ENCODE results near the gene CFAP45. TPM values are rescaled to one million over a fixed set of nuclear protein-coding genes. Genes with fewer than 3 reads are reported as not detected.

The CFAP45 gene
- total and polyA plus RNA-seq, 9 of the 15 experiments (the other 6 are each of a cell fraction or from before 2014, with no cell fraction given) = 0.65 to 2.4 (median 1.5) TPM

- no peak for TF ChIP-seq FOXK2 (conservative IDR thresholded peaks at IDR 0.05 in 1 of 2, IDR thresholded peaks at IDR 0.05 in 1 of 2; ENCODE audit: low read depth in 2 of 2)
- no peak for TF ChIP-seq HIVEP1 (CRISPR knock-in tag; IDR thresholded peaks at IDR 0.05)
- TF ChIP-seq ZNF143 (CRISPR knock-in tag; IDR thresholded peaks at IDR 0.05) = no peak
- no peak for TF ChIP-seq ZBTB17 (CRISPR knock-in tag; IDR thresholded peaks at IDR 0.05)
- TF ChIP-seq PTRF (tag; IDR thresholded peaks at IDR 0.05) = no peak
- no peak for TF ChIP-seq KLF10 (CRISPR knock-in tag; IDR thresholded peaks at IDR 0.05)
- no peak for TF ChIP-seq NR4A1 (CRISPR knock-in tag; IDR thresholded peaks at IDR 0.05)
- no peak for TF ChIP-seq NR4A1 (tag; IDR thresholded peaks at IDR 0.05)
- no peak for TF ChIP-seq BRCA1 (IDR thresholded peaks at IDR 0.05)
- TF ChIP-seq BRCA1 (CRISPR knock-in tag; IDR thresholded peaks at IDR 0.05) = no peak
- TF ChIP-seq THAP12 (CRISPR knock-in tag; IDR thresholded peaks at IDR 0.05) = no peak
- no peak for TF ChIP-seq ZMIZ1 (IDR thresholded peaks at IDR 0.05; ENCODE audit: low read depth in 2 of 2, low read length in 2 of 2)
- TF ChIP-seq GABPA (tag; conservative IDR thresholded peaks at IDR 0.05; ENCODE audit: low read depth) = peak; percentile 32
- TF ChIP-seq E2F4 (CRISPR knock-in tag; IDR thresholded peaks at IDR 0.05; ENCODE audit: low read depth) = no peak
- no peak for TF ChIP-seq MCM5 (IDR thresholded peaks at IDR 0.05; ENCODE audit: low read depth)
- no peak for TF ChIP-seq CEBPB (tag; IDR thresholded peaks at IDR 0.05)
- no peak for TF ChIP-seq SFPQ (IDR thresholded peaks at IDR 0.05; ENCODE audit: low read depth, low read length)
- TF ChIP-seq SETDB1 (IDR thresholded peaks at IDR 0.05; ENCODE audit: low read length) = no peak
- no peak for TF ChIP-seq ZNF140 (CRISPR knock-in tag; IDR thresholded peaks at IDR 0.05)
- TF ChIP-seq BDP1 (IDR thresholded peaks at IDR 0.05; ENCODE audit: insufficient read depth, insufficient read length) = no peak
These were observed 21.9 kb upstream of the CFAP45 start (continued) for GRCh38 chr1:159921700-159922504.

All from K562 (cell line).